ENCODE results near the gene CD9.

Gene CD9

GRCh38 chr12:6221146-6221545, 20.9 kb downstream of the CD9 start:
- DNase-seq (ENCODE audit: low spot score) = no peak

- DNase-seq (ENCODE audit: low spot score) = no peak
Observed at GRCh38 chr12:6222078-6222654, 22.0 kb downstream of the CD9 start.

- no peak for DNase-seq (ENCODE audit: low spot score)
Observed at GRCh38 chr12:6223545-6223944, 23.3 kb downstream of the CD9 start.

GRCh38 chr12:6224550-6224949, 24.4 kb downstream of the CD9 start:
- peak; percentile 52 for DNase-seq (ENCODE audit: low spot score)

GRCh38 chr12:6225630-6226001, 25.4 kb downstream of the CD9 start:
- DNase-seq (ENCODE audit: low spot score) = no peak

- no peak for DNase-seq (ENCODE audit: low spot score)
Observed at GRCh38 chr12:6226002-6226678, 25.9 kb downstream of the CD9 start.

GRCh38 chr12:6226679-6227051, 26.5 kb downstream of the CD9 start:
- no peak for DNase-seq (ENCODE audit: low spot score)

GRCh38 chr12:6228535-6229223, 28.5 kb downstream of the CD9 start:
- DNase-seq (ENCODE audit: low spot score) = peak; percentile 61

GRCh38 chr12:6229224-6230218, 29.3 kb downstream of the CD9 start:
- peak; percentile 100 for DNase-seq (ENCODE audit: low spot score)

- peak; percentile 99 for DNase-seq (ENCODE audit: low spot score)
Observed at GRCh38 chr12:6230321-6231110, 30.3 kb downstream of the CD9 start.

GRCh38 chr12:6231359-6232268, 31.4 kb downstream of the CD9 start:
- no peak for DNase-seq (ENCODE audit: low spot score)

GRCh38 chr12:6233121-6233971, 33.1 kb downstream of the CD9 start:
- no peak for DNase-seq (ENCODE audit: low spot score)

- no peak for DNase-seq (ENCODE audit: low spot score)
Observed at GRCh38 chr12:6234214-6234613, 34.0 kb downstream of the CD9 start.

- no peak for DNase-seq (ENCODE audit: low spot score)
Observed at GRCh38 chr12:6234906-6235305, 34.7 kb downstream of the CD9 start.

GRCh38 chr12:6235499-6235898, 35.3 kb downstream of the CD9 start:
- peak; percentile 88 for DNase-seq (ENCODE audit: low spot score)

- DNase-seq (ENCODE audit: low spot score) = no peak
Observed at GRCh38 chr12:6235906-6236640, 35.9 kb downstream of the CD9 start.

GRCh38 chr12:6236641-6236940, 36.4 kb downstream of the CD9 start:
- DNase-seq (ENCODE audit: low spot score) = no peak

- DNase-seq (ENCODE audit: low spot score) = no peak
Observed at GRCh38 chr12:6237830-6238229, 37.6 kb downstream of the CD9 start.

GRCh38 chr12:6238875-6239274, 38.7 kb downstream of the CD9 start:
- DNase-seq (ENCODE audit: low spot score) = no peak
